Measurements from ENCODE around the gene TMEM51.

TMEM51 gene

GRCh38 chr1:15245593-15246360 lies 92.2 kb downstream of the TMEM51 start:
- no peak overlapping the region for H3K9ac ChIP-seq (ENCODE audit: low read length)
- H3K4me2 ChIP-seq (ENCODE audit: low read length), result no peak overlapping the region
- no peak overlapping the region for H3K4ac ChIP-seq (ENCODE audit: low read depth, low read length)
- no peaks in the 10 kb centered on the region for H3K79me1 ChIP-seq (ENCODE audit: low read length)
- no peaks in the 10 kb centered on the region for H3K36me3 ChIP-seq (ENCODE audit: control insufficient read depth, insufficient read depth, low read length)
- no peak overlapping the region for H4K5ac ChIP-seq (ENCODE audit: low read length)
- no peak overlapping the region for H3K4me3 ChIP-seq (ENCODE audit: low read length)
- no peak overlapping the region for H3K18ac ChIP-seq (ENCODE audit: low read length)
- no peak for DNase-seq
- no peaks in the 10 kb centered on the region for H3K4me1 ChIP-seq (ENCODE audit: control insufficient read depth, low read depth, low read length)
- no peaks in the 10 kb centered on the region for H3K27me3 ChIP-seq (ENCODE audit: insufficient read depth, low read length, poor library complexity)
- no peak overlapping the region for H2BK15ac ChIP-seq (replicated peaks; ENCODE audit: low read depth)
- no peak overlapping the region for H2AK5ac ChIP-seq (ENCODE audit: low read length)
- H3K79me2 ChIP-seq (ENCODE audit: control insufficient read depth, insufficient read depth, low read length), result no peaks in the 10 kb centered on the region
- no peak overlapping the region for H4K8ac ChIP-seq (ENCODE audit: low read depth, low read length)
- no peak overlapping the region for H2BK120ac ChIP-seq (ENCODE audit: low read depth, low read length)
- H2BK5ac ChIP-seq (ENCODE audit: low read length), result no peak overlapping the region
- WGBS (ENCODE audit: extremely low coverage, insufficient coverage, low lambda C conversion rate), result no CpG with 5 or more reads among the region's 11 CpGs
- H3K56ac ChIP-seq (ENCODE audit: low read length), result no peak overlapping the region
- no peak overlapping the region for H3K27ac ChIP-seq (ENCODE audit: low read depth, low read length)
- no peak overlapping the region for H3K23ac ChIP-seq (ENCODE audit: low read length)

- H3K18ac ChIP-seq (ENCODE audit: low read length), result no peak within 1 kb of the TSS
- H3K23ac ChIP-seq (ENCODE audit: low read length), result no peak within 1 kb of the TSS
- H2AK5ac ChIP-seq (ENCODE audit: low read length), result no peak within 1 kb of the TSS
- H4K5ac ChIP-seq (ENCODE audit: low read length), result no peak within 1 kb of the TSS
- no peak within 1 kb of the TSS for H2BK120ac ChIP-seq (ENCODE audit: low read depth, low read length)
- H3K9ac ChIP-seq (ENCODE audit: low read length), result peak within 1 kb of the TSS; percentile 58
- H3K4me3 ChIP-seq (ENCODE audit: low read length), result peak within 1 kb of the TSS; percentile 55
- H2BK5ac ChIP-seq (ENCODE audit: low read length), result no peak within 1 kb of the TSS
- WGBS (ENCODE audit: extremely low coverage, insufficient coverage, low lambda C conversion rate), result no CpG with 5 or more reads among the region's 55 CpGs
- no peaks in the 10 kb centered on the region for H3K79me2 ChIP-seq (ENCODE audit: control insufficient read depth, insufficient read depth, low read length)
- H3K79me1 ChIP-seq (ENCODE audit: low read length), result no peaks in the 10 kb centered on the region
- peak within 1 kb of the TSS; percentile 76 for H3K56ac ChIP-seq (ENCODE audit: low read length)
- H4K8ac ChIP-seq (ENCODE audit: low read depth, low read length), result no peak within 1 kb of the TSS
- no peaks in the 10 kb centered on the region for H3K27me3 ChIP-seq (ENCODE audit: insufficient read depth, low read length, poor library complexity)
- no peak within 1 kb of the TSS for H3K27ac ChIP-seq (ENCODE audit: low read depth, low read length)
- H3K4me2 ChIP-seq (ENCODE audit: low read length), result peak within 1 kb of the TSS; percentile 62
- DNase-seq, result peak; percentile 89
- H3K4ac ChIP-seq (ENCODE audit: low read depth, low read length), result no peak within 1 kb of the TSS
- no peaks in the 10 kb centered on the region for H3K4me1 ChIP-seq (ENCODE audit: control insufficient read depth, low read depth, low read length)
- no peak within 1 kb of the TSS for H2BK15ac ChIP-seq (replicated peaks; ENCODE audit: low read depth)
- H3K36me3 ChIP-seq (ENCODE audit: control insufficient read depth, insufficient read depth, low read length), result no peaks in the 10 kb centered on the region
Measured at GRCh38 chr1:15246960-15247614, 93.5 kb downstream of the TMEM51 start, which contains the start of gene FHAD1. Gene FHAD1, plus strand, starts transcription at chr1:15247223. Its CDS starts 4,562 bp downstream, at chr1:15251785.

GRCh38 chr1:15248216-15248615 lies 94.7 kb downstream of the TMEM51 start:
- no peak overlapping the region for H3K56ac ChIP-seq (ENCODE audit: low read length)
- DNase-seq, result no peak
- H2AK5ac ChIP-seq (ENCODE audit: low read length), result no peak overlapping the region
- H3K27me3 ChIP-seq (ENCODE audit: insufficient read depth, low read length, poor library complexity), result no peaks in the 10 kb centered on the region
- H3K18ac ChIP-seq (ENCODE audit: low read length), result no peak overlapping the region
- no CpG with 5 or more reads among the region's 4 CpGs for WGBS (ENCODE audit: extremely low coverage, insufficient coverage, low lambda C conversion rate)
- no peak overlapping the region for H3K9ac ChIP-seq (ENCODE audit: low read length)
- H3K4ac ChIP-seq (ENCODE audit: low read depth, low read length), result no peak overlapping the region
- H2BK5ac ChIP-seq (ENCODE audit: low read length), result no peak overlapping the region
- no peak overlapping the region for H4K8ac ChIP-seq (ENCODE audit: low read depth, low read length)
- no peak overlapping the region for H3K4me3 ChIP-seq (ENCODE audit: low read length)
- H4K5ac ChIP-seq (ENCODE audit: low read length), result no peak overlapping the region
- H3K27ac ChIP-seq (ENCODE audit: low read depth, low read length), result no peak overlapping the region
- no peaks in the 10 kb centered on the region for H3K79me2 ChIP-seq (ENCODE audit: control insufficient read depth, insufficient read depth, low read length)
- H3K4me2 ChIP-seq (ENCODE audit: low read length), result no peak overlapping the region
- no peak overlapping the region for H2BK120ac ChIP-seq (ENCODE audit: low read depth, low read length)
- H3K79me1 ChIP-seq (ENCODE audit: low read length), result no peaks in the 10 kb centered on the region
- H3K23ac ChIP-seq (ENCODE audit: low read length), result no peak overlapping the region
- H3K4me1 ChIP-seq (ENCODE audit: control insufficient read depth, low read depth, low read length), result no peaks in the 10 kb centered on the region
- H3K36me3 ChIP-seq (ENCODE audit: control insufficient read depth, insufficient read depth, low read length), result no peaks in the 10 kb centered on the region
- no peak overlapping the region for H2BK15ac ChIP-seq (replicated peaks; ENCODE audit: low read depth)

- Histone ChIP-seq H3K56ac (ENCODE audit: low read length) (no peak overlapping the region), H3K36me3 (ENCODE audit: control insufficient read depth, insufficient read depth, low read length) (no peaks in the 10 kb centered on the region), H3K18ac (ENCODE audit: low read length) (no peak overlapping the region), H3K27me3 (ENCODE audit: insufficient read depth, low read length, poor library complexity) (no peaks in the 10 kb centered on the region), H3K23ac (ENCODE audit: low read length) (no peak overlapping the region), H3K4me2 (ENCODE audit: low read length) (no peak overlapping the region), H3K4me3 (ENCODE audit: low read length) (no peak overlapping the region), H2BK5ac (ENCODE audit: low read length) (no peak overlapping the region), H3K9ac (ENCODE audit: low read length) (no peak overlapping the region), H3K79me2 (ENCODE audit: control insufficient read depth, insufficient read depth, low read length) (no peaks in the 10 kb centered on the region), H3K79me1 (ENCODE audit: low read length) (no peaks in the 10 kb centered on the region), H2BK120ac (ENCODE audit: low read depth, low read length) (no peak overlapping the region), H2AK5ac (ENCODE audit: low read length) (no peak overlapping the region), H4K8ac (ENCODE audit: low read depth, low read length) (no peak overlapping the region), H3K4ac (ENCODE audit: low read depth, low read length) (no peak overlapping the region), H3K27ac (ENCODE audit: low read depth, low read length) (no peak overlapping the region), H4K5ac (ENCODE audit: low read length) (no peak overlapping the region), H2BK15ac (replicated peaks; ENCODE audit: low read depth) (no peak overlapping the region), H3K4me1 (ENCODE audit: control insufficient read depth, low read depth, low read length) (no peaks in the 10 kb centered on the region)
- DNase-seq, result no peak
- no CpG with 5 or more reads among the region's 5 CpGs for WGBS (ENCODE audit: extremely low coverage, insufficient coverage, low lambda C conversion rate)
Measured at GRCh38 chr1:15249081-15249480, 95.5 kb downstream of the TMEM51 start.

- H3K4me1 ChIP-seq (ENCODE audit: control insufficient read depth, low read depth, low read length), result no peaks in the 10 kb centered on the region
- no peak overlapping the region for H3K23ac ChIP-seq (ENCODE audit: low read length)
- no peaks in the 10 kb centered on the region for H3K79me1 ChIP-seq (ENCODE audit: low read length)
- no peak overlapping the region for H4K8ac ChIP-seq (ENCODE audit: low read depth, low read length)
- H3K27ac ChIP-seq (ENCODE audit: low read depth, low read length), result no peak overlapping the region
- H3K18ac ChIP-seq (ENCODE audit: low read length), result no peak overlapping the region
- WGBS (ENCODE audit: extremely low coverage, insufficient coverage, low lambda C conversion rate), result no CpG with 5 or more reads among the region's 14 CpGs
- no peak overlapping the region for H3K4me3 ChIP-seq (ENCODE audit: low read length)
- no peak overlapping the region for H2BK15ac ChIP-seq (replicated peaks; ENCODE audit: low read depth)
- H2BK5ac ChIP-seq (ENCODE audit: low read length), result no peak overlapping the region
- no peaks in the 10 kb centered on the region for H3K27me3 ChIP-seq (ENCODE audit: insufficient read depth, low read length, poor library complexity)
- H3K56ac ChIP-seq (ENCODE audit: low read length), result no peak overlapping the region
- no peak for DNase-seq
- H3K79me2 ChIP-seq (ENCODE audit: control insufficient read depth, insufficient read depth, low read length), result no peaks in the 10 kb centered on the region
- H3K4ac ChIP-seq (ENCODE audit: low read depth, low read length), result no peak overlapping the region
- no peak overlapping the region for H3K9ac ChIP-seq (ENCODE audit: low read length)
- no peak overlapping the region for H3K4me2 ChIP-seq (ENCODE audit: low read length)
- no peak overlapping the region for H2AK5ac ChIP-seq (ENCODE audit: low read length)
- H4K5ac ChIP-seq (ENCODE audit: low read length), result no peak overlapping the region
- no peak overlapping the region for H2BK120ac ChIP-seq (ENCODE audit: low read depth, low read length)
- no peaks in the 10 kb centered on the region for H3K36me3 ChIP-seq (ENCODE audit: control insufficient read depth, insufficient read depth, low read length)
Measured at GRCh38 chr1:15251857-15252835, 98.6 kb downstream of the TMEM51 start.

Data from mesendoderm (in vitro differentiated cells).